ENCODE data around the gene CBX1.

CBX1 gene

DNA sequence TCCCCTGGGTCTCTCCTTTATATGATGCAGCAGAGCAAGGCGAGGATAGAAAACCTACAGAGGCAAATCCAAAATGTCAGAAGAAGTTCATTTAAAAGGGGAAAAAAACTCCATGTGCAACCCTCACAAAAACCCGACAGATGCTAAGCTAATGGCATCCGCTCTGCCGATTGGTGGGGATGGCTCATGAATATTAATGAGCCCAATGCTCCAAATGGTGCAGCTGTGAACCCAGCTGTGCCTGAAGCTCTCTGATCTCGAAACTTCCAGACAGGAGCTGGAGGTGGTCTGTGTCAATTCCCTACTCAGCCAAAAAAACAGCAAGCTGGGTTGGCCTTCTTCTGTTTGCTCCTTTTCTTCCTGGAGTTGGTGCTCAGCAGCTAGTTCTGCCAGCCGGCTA, 21.8 kb upstream of the CBX1 start:
- H3K4me3 ChIP-seq (ENCODE audit: low read length in 2 of 2), result no peak overlapping the region
- H3K4me1 ChIP-seq (ENCODE audit: control insufficient read depth in 2 of 2, insufficient read depth in 2 of 2, low read length in 2 of 2), result no peaks in the 10 kb centered on the region
- H3K27me3 ChIP-seq (ENCODE audit: control insufficient read depth in 2 of 2, insufficient read depth in 2 of 2, low read length in 2 of 2), result no peaks in the 10 kb centered on the region
- H3K36me3 ChIP-seq (ENCODE audit: control insufficient read depth in 2 of 2, insufficient read depth in 2 of 2, low read length in 2 of 2), result peaks cover 33 to 47% of the 10 kb centered on the region in 2 donors
- H3K27ac ChIP-seq (ENCODE audit: low read depth in 2 of 2, low read length in 2 of 2), result no peak overlapping the region
- H3K9ac ChIP-seq (ENCODE audit: low read depth in 1 of 2, low read length in 2 of 2), result no peak overlapping the region
- H3K9me3 ChIP-seq (ENCODE audit: control insufficient read depth in 2 of 2, low read length in 2 of 2), result no peaks in the 10 kb centered on the region

DNA sequence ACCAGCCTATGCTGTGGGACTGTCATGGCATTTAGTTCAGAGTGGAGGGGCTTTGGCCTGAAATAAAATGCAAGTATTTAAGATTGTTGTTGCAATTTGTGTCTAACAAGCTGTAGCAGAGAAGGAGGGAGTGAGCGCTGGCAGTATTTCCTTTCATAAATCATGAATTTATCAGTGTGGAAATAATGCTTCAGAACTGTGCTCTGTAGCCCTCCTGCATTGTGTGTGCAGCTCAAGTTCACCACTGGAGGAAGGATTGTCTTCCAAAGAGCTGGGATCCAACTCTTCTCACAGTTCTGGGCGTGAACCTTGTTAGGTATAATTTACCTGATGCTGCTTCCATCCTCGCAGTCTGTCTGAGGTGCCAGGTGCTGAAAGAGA, 21.4 kb upstream of the CBX1 start:
- peaks cover 37 to 52% of the 10 kb centered on the region in 2 donors for H3K36me3 ChIP-seq (ENCODE audit: control insufficient read depth in 2 of 2, insufficient read depth in 2 of 2, low read length in 2 of 2)
- H3K9ac ChIP-seq (ENCODE audit: low read depth in 1 of 2, low read length in 2 of 2), result no peak overlapping the region
- no peak overlapping the region for H3K4me3 ChIP-seq (ENCODE audit: low read length in 2 of 2)
- H3K27me3 ChIP-seq (ENCODE audit: control insufficient read depth in 2 of 2, insufficient read depth in 2 of 2, low read length in 2 of 2), result no peaks in the 10 kb centered on the region
- H3K27ac ChIP-seq (ENCODE audit: low read depth in 2 of 2, low read length in 2 of 2), result no peak overlapping the region
- H3K9me3 ChIP-seq (ENCODE audit: control insufficient read depth in 2 of 2, low read length in 2 of 2), result no peaks in the 10 kb centered on the region
- H3K4me1 ChIP-seq (ENCODE audit: control insufficient read depth in 2 of 2, insufficient read depth in 2 of 2, low read length in 2 of 2), result no peaks in the 10 kb centered on the region

DNA sequence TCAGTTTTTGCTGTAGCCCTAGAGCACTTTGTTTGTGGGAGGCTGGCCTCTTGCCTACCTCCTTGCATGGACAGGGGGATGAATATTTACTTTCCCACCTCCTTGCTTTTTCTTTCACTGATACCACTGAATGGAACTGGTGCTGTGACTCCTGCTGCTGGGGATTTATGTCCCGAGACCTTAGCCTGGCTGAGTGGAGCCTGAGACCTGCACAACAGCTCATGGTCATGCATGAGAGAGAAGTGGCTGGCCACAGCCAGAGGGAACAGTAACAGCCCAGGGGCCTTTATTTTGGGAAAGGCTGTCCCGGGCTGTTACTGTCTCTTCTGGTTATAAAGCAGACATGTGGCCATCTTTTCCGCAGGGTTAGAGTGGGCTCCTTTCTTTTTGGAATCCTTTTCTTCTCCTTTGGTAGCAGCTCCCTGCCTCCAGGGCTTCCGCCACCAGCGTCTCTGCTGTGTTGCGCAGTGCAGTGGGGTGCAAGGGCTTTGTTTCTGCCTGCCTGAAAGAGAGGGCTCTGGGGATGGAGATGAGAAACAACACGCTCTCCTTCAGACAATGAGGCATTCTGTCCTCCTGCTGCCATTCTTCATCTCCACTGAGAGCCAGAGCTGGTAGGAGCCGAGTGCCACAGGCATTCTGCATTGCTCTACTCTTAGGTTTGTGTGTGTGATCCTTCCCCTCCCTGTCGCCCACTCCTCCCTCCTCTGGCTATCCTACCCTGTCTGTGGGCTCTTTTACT, 20.8 kb upstream of the CBX1 start:
- no peak overlapping the region for H3K4me3 ChIP-seq (ENCODE audit: low read length in 2 of 2)
- H3K27ac ChIP-seq (ENCODE audit: low read depth in 2 of 2, low read length in 2 of 2), result no peak overlapping the region
- H3K9ac ChIP-seq (ENCODE audit: low read depth in 1 of 2, low read length in 2 of 2), result no peak overlapping the region
- H3K9me3 ChIP-seq (ENCODE audit: control insufficient read depth in 2 of 2, low read length in 2 of 2), result no peaks in the 10 kb centered on the region
- H3K4me1 ChIP-seq (ENCODE audit: control insufficient read depth in 2 of 2, insufficient read depth in 2 of 2, low read length in 2 of 2), result no peaks in the 10 kb centered on the region
- peaks cover 40 to 53% of the 10 kb centered on the region in 2 donors for H3K36me3 ChIP-seq (ENCODE audit: control insufficient read depth in 2 of 2, insufficient read depth in 2 of 2, low read length in 2 of 2)
- no peaks in the 10 kb centered on the region for H3K27me3 ChIP-seq (ENCODE audit: control insufficient read depth in 2 of 2, insufficient read depth in 2 of 2, low read length in 2 of 2)

DNA sequence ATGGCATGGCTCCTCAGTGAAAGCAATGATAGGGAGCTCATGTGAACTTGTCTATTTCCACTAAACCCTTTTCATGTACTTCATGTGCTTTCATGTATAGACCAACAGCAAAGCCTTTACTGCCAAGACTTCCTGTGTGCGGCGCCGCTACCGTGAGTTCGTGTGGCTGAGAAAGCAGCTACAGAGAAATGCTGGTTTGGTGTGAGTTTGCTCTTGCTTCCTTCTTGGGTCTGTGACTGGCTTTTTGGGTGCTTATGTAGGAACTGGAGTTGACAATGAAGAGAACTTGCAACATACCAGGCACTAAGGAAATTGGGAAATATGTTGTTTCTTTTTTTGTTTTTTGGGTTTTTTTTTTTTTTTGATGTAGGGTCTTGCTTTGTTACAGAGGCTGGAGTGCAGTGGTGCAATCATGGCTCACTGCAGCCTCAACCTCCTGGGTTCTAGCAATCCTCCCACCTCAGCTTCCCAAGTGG, 12.0 kb upstream of the CBX1 start:
- no peaks in the 10 kb centered on the region for H3K27me3 ChIP-seq (ENCODE audit: control insufficient read depth in 2 of 2, insufficient read depth in 2 of 2, low read length in 2 of 2)
- H3K9ac ChIP-seq (ENCODE audit: low read depth in 1 of 2, low read length in 2 of 2), result no peak overlapping the region
- H3K36me3 ChIP-seq (ENCODE audit: control insufficient read depth in 2 of 2, insufficient read depth in 2 of 2, low read length in 2 of 2), result peaks cover 7 to 13% of the 10 kb centered on the region in 2 donors
- H3K27ac ChIP-seq (ENCODE audit: low read depth in 2 of 2, low read length in 2 of 2), result peak overlapping the region in 1 of 2 donors; percentile 38
- peaks cover 3 to 4% of the 10 kb centered on the region in 2 donors for H3K4me1 ChIP-seq (ENCODE audit: control insufficient read depth in 2 of 2, insufficient read depth in 2 of 2, low read length in 2 of 2)
- no peaks in the 10 kb centered on the region for H3K9me3 ChIP-seq (ENCODE audit: control insufficient read depth in 2 of 2, low read length in 2 of 2)
- H3K4me3 ChIP-seq (ENCODE audit: low read length in 2 of 2), result no peak overlapping the region

DNA sequence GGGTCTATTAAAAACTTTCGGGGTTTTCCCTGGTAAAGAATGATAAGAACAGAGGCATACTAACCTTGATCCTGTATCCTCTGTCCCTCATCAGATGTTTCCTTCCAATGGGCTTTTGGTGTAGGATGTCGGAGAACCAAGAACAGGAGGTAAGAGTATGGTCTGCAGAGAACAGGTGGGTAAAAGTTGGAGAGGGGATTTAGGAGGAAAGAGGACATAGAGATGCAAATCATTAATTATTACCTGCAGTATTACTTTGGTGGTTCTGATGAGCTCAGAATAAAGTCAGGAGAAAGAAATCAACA, 10.6 kb upstream of the CBX1 start:
- no peaks in the 10 kb centered on the region for H3K9me3 ChIP-seq (ENCODE audit: control insufficient read depth in 2 of 2, low read length in 2 of 2)
- peaks cover 6% of the 10 kb centered on the region in 2 donors for H3K4me1 ChIP-seq (ENCODE audit: control insufficient read depth in 2 of 2, insufficient read depth in 2 of 2, low read length in 2 of 2)
- H3K9ac ChIP-seq (ENCODE audit: low read depth in 1 of 2, low read length in 2 of 2), result no peak overlapping the region
- no peak overlapping the region for H3K27ac ChIP-seq (ENCODE audit: low read depth in 2 of 2, low read length in 2 of 2)
- H3K4me3 ChIP-seq (ENCODE audit: low read length in 2 of 2), result no peak overlapping the region
- peaks cover 0 to 6% of the 10 kb centered on the region in 2 donors for H3K36me3 ChIP-seq (ENCODE audit: control insufficient read depth in 2 of 2, insufficient read depth in 2 of 2, low read length in 2 of 2)
- H3K27me3 ChIP-seq (ENCODE audit: control insufficient read depth in 2 of 2, insufficient read depth in 2 of 2, low read length in 2 of 2), result no peaks in the 10 kb centered on the region

DNA sequence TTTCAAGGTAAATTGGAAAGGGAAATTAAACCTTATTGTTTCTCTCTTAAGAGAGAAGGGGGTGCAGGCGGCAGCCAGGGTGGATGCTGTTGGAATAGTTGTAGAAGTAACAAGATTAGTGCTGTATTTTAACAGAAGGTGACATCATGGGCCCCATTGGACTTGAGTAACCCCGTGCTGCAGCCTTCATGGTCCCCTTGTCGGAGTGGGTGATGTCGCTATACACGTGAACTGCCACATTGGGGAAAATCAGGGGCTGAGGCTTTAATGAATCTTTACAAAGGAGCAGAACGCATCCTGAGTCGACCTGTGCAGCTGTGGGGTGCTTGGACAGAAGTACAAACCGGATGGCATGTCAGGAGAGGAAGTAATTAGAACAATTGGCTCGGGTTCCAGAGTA, 9.5 kb upstream of the CBX1 start:
- Histone ChIP-seq H3K27ac (ENCODE audit: low read depth in 2 of 2, low read length in 2 of 2) (no peak overlapping the region), H3K4me3 (ENCODE audit: low read length in 2 of 2) (no peak overlapping the region), H3K27me3 (ENCODE audit: control insufficient read depth in 2 of 2, insufficient read depth in 2 of 2, low read length in 2 of 2) (no peaks in the 10 kb centered on the region), H3K9ac (ENCODE audit: low read depth in 1 of 2, low read length in 2 of 2) (no peak overlapping the region), H3K36me3 (ENCODE audit: control insufficient read depth in 2 of 2, insufficient read depth in 2 of 2, low read length in 2 of 2) (no peaks in the 10 kb centered on the region), H3K4me1 (ENCODE audit: control insufficient read depth in 2 of 2, insufficient read depth in 2 of 2, low read length in 2 of 2) (peaks cover 6% of the 10 kb centered on the region in 2 donors), H3K9me3 (ENCODE audit: control insufficient read depth in 2 of 2, low read length in 2 of 2) (no peaks in the 10 kb centered on the region)

DNA sequence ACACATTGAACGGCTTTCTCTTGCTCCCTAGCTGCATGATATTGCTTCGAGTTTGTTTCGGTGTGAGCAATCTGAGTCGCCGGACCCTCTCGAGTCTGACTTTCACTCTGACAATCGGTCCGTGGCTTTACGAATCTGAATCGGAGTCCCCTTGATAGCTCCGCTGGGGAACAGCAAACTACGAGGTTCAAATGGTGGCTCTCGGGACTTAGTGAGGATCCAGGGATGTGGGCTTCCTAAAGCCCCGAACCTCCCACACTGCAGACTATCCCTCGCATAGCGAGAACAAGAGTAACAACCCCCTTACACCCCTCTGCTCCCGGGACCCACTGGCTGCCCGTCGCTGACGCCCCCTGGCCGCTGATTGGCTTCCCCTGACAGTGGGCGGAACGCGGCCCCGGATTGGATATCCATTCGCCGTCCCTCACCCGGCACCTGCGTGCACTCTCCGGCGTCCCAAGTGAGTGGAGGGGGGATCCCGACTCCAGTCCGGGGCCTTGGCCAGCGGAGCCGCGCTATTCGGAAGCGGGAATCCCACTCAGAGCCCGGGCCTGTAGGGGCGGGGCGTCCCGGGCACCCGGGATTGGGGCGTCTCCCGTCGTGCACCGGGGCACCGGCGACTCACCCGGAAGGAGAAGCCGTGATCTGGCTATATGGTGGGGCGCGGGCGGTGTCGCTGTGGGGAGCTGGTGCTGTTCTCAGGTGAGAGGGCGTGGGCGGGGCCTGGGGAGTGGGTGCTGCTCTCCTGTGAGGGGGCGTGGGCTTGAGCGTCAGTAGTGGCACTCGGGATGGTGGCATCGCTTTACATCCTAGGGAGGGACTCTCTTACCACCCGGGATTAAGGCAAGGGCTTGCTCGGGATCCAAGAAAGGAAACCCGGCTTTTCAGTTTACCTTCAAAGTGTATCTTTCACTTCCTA, 6.1 kb upstream of the CBX1 start, which contains the start of gene SNX11:
TSS of gene SNX11 (plus strand) at position 630 of the 919 bp plus-strand sequence. CDS start 4,278 bp downstream, outside the sequence.
- H3K4me3 ChIP-seq (ENCODE audit: low read length in 2 of 2), result peak within 1 kb of the TSS; percentile 94 to 97
- H3K36me3 ChIP-seq (ENCODE audit: control insufficient read depth in 2 of 2, insufficient read depth in 2 of 2, low read length in 2 of 2), result no peaks in the 10 kb centered on the region
- no peaks in the 10 kb centered on the region for H3K27me3 ChIP-seq (ENCODE audit: control insufficient read depth in 2 of 2, insufficient read depth in 2 of 2, low read length in 2 of 2)
- no peaks in the 10 kb centered on the region for H3K9me3 ChIP-seq (ENCODE audit: control insufficient read depth in 2 of 2, low read length in 2 of 2)
- peak within 1 kb of the TSS; percentile 97 for H3K27ac ChIP-seq (ENCODE audit: low read depth in 2 of 2, low read length in 2 of 2)
- H3K9ac ChIP-seq (ENCODE audit: low read depth in 1 of 2, low read length in 2 of 2), result peak within 1 kb of the TSS; percentile 85 to 95
- peaks cover 6% of the 10 kb centered on the region in 2 donors for H3K4me1 ChIP-seq (ENCODE audit: control insufficient read depth in 2 of 2, insufficient read depth in 2 of 2, low read length in 2 of 2)

DNA sequence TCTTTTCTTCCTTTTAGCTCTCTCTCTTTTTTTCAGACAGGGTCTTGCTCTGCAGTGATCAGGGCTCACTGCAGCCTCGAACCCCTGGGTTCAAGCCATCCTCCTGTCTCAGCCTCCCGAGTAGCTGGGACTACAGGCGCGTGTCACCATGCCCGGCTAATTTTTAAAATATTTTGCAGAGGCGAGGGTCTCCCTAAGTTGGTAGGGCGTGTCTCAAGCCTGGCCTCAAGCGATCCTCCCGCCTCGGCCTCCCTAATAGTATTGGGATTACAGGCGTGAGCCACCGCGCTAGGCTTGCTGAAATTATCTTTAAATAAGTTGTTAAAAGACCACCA, 5.5 kb upstream of the CBX1 start:
- no peaks in the 10 kb centered on the region for H3K9me3 ChIP-seq (ENCODE audit: control insufficient read depth in 2 of 2, low read length in 2 of 2)
- H3K27ac ChIP-seq (ENCODE audit: low read depth in 2 of 2, low read length in 2 of 2), result peak overlapping the region; percentile 97
- peak overlapping the region; percentile 94 to 97 for H3K4me3 ChIP-seq (ENCODE audit: low read length in 2 of 2)
- H3K9ac ChIP-seq (ENCODE audit: low read depth in 1 of 2, low read length in 2 of 2), result peak overlapping the region; percentile 85 to 95
- H3K36me3 ChIP-seq (ENCODE audit: control insufficient read depth in 2 of 2, insufficient read depth in 2 of 2, low read length in 2 of 2), result no peaks in the 10 kb centered on the region
- peaks cover 6% of the 10 kb centered on the region in 2 donors for H3K4me1 ChIP-seq (ENCODE audit: control insufficient read depth in 2 of 2, insufficient read depth in 2 of 2, low read length in 2 of 2)
- H3K27me3 ChIP-seq (ENCODE audit: control insufficient read depth in 2 of 2, insufficient read depth in 2 of 2, low read length in 2 of 2), result no peaks in the 10 kb centered on the region

DNA sequence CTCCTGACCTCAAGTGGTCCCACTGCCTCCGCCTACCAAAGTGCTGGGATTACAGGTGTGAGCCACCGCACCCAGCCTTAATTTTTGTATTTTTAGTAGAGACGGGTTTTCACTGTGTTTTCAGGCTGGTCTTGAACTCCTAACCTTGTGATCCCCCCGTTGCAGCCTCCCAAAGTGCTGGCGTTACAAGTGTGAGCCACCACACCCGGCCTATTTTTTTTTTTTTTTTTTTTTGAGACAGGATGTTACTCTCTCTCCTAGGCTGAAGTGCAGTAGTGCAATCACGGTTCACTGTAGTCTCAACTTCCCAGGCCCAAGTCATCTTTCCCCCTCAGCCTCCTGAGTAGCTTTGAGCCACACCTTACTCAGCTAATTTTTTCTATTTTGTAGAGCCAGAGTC, 3.2 kb upstream of the CBX1 start:
- Histone ChIP-seq H3K4me1 (ENCODE audit: control insufficient read depth in 2 of 2, insufficient read depth in 2 of 2, low read length in 2 of 2) (peaks cover 8 to 11% of the 10 kb centered on the region in 2 donors), H3K27me3 (ENCODE audit: control insufficient read depth in 2 of 2, insufficient read depth in 2 of 2, low read length in 2 of 2) (no peaks in the 10 kb centered on the region), H3K27ac (ENCODE audit: low read depth in 2 of 2, low read length in 2 of 2) (no peak overlapping the region), H3K9me3 (ENCODE audit: control insufficient read depth in 2 of 2, low read length in 2 of 2) (no peaks in the 10 kb centered on the region), H3K4me3 (ENCODE audit: low read length in 2 of 2) (no peak overlapping the region), H3K9ac (ENCODE audit: low read depth in 1 of 2, low read length in 2 of 2) (no peak overlapping the region), H3K36me3 (ENCODE audit: control insufficient read depth in 2 of 2, insufficient read depth in 2 of 2, low read length in 2 of 2) (no peaks in the 10 kb centered on the region)

All from mucosa of rectum (tissue), 2 donors.